ENCODE measurements around the gene TMED1. TPM values are rescaled to one million over a fixed set of nuclear protein-coding genes. Genes with fewer than 3 reads are reported as not detected.

TMED1 gene
- total and polyA plus RNA-seq, 2 of the 8 experiments (the other 6 are each of a cell fraction or from before 2014, with no cell fraction given), result 26.9 to 31.9 TPM

- Histone ChIP-seq H3K9ac (replicated peaks in 1 of 4; ENCODE audit: extremely low read depth in 1 of 4, low read depth in 3 of 4, low read length in 3 of 4) (no peak overlapping the region), H4K8ac (ENCODE audit: extremely low read depth, insufficient read depth, low read length) (0 out of 2 replicates have a peak overlapping the region, but pooled peaks have one; percentile 16), H4K5ac (ENCODE audit: insufficient read length, low read depth, low read length) (no peak overlapping the region), H2BK15ac (ENCODE audit: low read length) (no peak overlapping the region), H3K4me2 (ENCODE audit: insufficient read depth in 1 of 2, low read depth in 2 of 2, low read length in 2 of 2) (no peak overlapping the region), H3K27me3 (replicated peaks in 1 of 4; ENCODE audit: control insufficient read depth in 3 of 4, extremely low read depth in 1 of 4, insufficient read depth in 3 of 4, low read length in 3 of 4) (no peaks in the 10 kb centered on the region), H3K79me1 (ENCODE audit: low read depth, low read length) (no peaks in the 10 kb centered on the region), H3K9me3 (ENCODE audit: insufficient read depth in 2 of 2, low read depth in 1 of 2, low read length in 1 of 2) (no peaks in the 10 kb centered on the region), H2BK5ac (ENCODE audit: low read depth, low read length) (no peak overlapping the region), H3K14ac (ENCODE audit: insufficient read length) (no peak overlapping the region), H2AK5ac (ENCODE audit: low read depth, low read length) (no peak overlapping the region), H3K56ac (replicated peaks; ENCODE audit: insufficient read length, low read depth, low read length) (no peak overlapping the region), H3K4me1 (replicated peaks in 1 of 4; ENCODE audit: control insufficient read depth in 3 of 4, insufficient read depth in 4 of 4, low read length in 3 of 4) (no peaks in the 10 kb centered on the region; a peak in 1 of 7 replicates), H2BK120ac (replicated peaks; ENCODE audit: low read depth, low read length) (no peak overlapping the region), H3K18ac (ENCODE audit: extremely low read depth, low read length) (no peak overlapping the region), H2BK20ac (ENCODE audit: low read length) (no peak overlapping the region), H3K23me2 (ENCODE audit: low read depth, low read length) (no peaks in the 10 kb centered on the region), H4K91ac (replicated peaks; ENCODE audit: insufficient read length, low read length) (no peak overlapping the region), H3K4ac (replicated peaks; ENCODE audit: insufficient read length, low read depth, low read length) (no peak overlapping the region), H3K4me3 (ENCODE audit: extremely low read depth in 1 of 4, insufficient read depth in 2 of 4, low read depth in 3 of 4, low read length in 4 of 4) (no peak overlapping the region), H3K27ac (ENCODE audit: low read depth, low read length) (no peak overlapping the region), H3K36me3 (ENCODE audit: control insufficient read depth in 2 of 4, insufficient read depth in 4 of 4, low read length in 3 of 4) (peaks cover 4 to 11% (median 8%) of the 10 kb centered on the region in 4 experiments; a peak in 5 of 8 replicates), H4K20me1 (replicated peaks in 1 of 2; ENCODE audit: control insufficient read depth in 1 of 2, insufficient read depth in 2 of 2, low read length in 2 of 2) (peaks cover 1 to 8% of the 10 kb centered on the region in 2 experiments), H2BK12ac (ENCODE audit: low read depth, low read length) (no peak overlapping the region), H3K79me2 (ENCODE audit: control insufficient read depth in 1 of 2, insufficient read depth in 2 of 2, low read length in 2 of 2) (no peaks in the 10 kb centered on the region), H2AFZ (ENCODE audit: low read length) (no peak overlapping the region), H3K23ac (ENCODE audit: insufficient read length) (no peak overlapping the region)
- DNase-seq (ENCODE audit: low read depth in 1 of 2, low spot score in 2 of 2), result no peak
- TF ChIP-seq RXRA (IDR thresholded peaks at IDR 0.05; ENCODE audit: insufficient read depth, low read depth, low read length), result no peak
- TF ChIP-seq RBBP5 (IDR thresholded peaks at IDR 0.05; ENCODE audit: borderline replicate concordance, low read depth, low read length), result no peak
- no peak for TF ChIP-seq BRCA1 (IDR thresholded peaks at IDR 0.05; ENCODE audit: low read depth, low read length)
- no peak for TF ChIP-seq POLR2AphosphoS5 (IDR thresholded peaks at IDR 0.05; ENCODE audit: low read depth, low read length)
- no peak for TF ChIP-seq EP300 (IDR thresholded peaks at IDR 0.05; ENCODE audit: borderline replicate concordance in 1 of 2, low read depth in 2 of 2, low read length in 2 of 2)
- TF ChIP-seq FOSL1 (IDR thresholded peaks at IDR 0.05; ENCODE audit: insufficient read depth, low read depth, low read length), result no peak
- TF ChIP-seq MAX (IDR thresholded peaks at IDR 0.05), result no peak
- TF ChIP-seq SP2 (IDR thresholded peaks at IDR 0.05; ENCODE audit: low read length), result no peak
- no peak for TF ChIP-seq HDAC6 (IDR thresholded peaks at IDR 0.05; ENCODE audit: low read depth, low read length)
- ChIA-PET POLR2A (ENCODE audit: partially characterized antibody) (interaction anchor here (0.6 to 1.1 kb wide), 2 partner anchors 13 to 40 kb away, joined by 3 read pairs; no protein-coding TSS in a partner anchor), CTCF (ENCODE audit: partially characterized antibody) (interaction anchor here (0.6 to 1.0 kb wide), 3 partner anchors 11 to 88 kb away, joined by 3 read pairs; no protein-coding TSS in a partner anchor)
- FAIRE-seq, result no peak
- WGBS, 2 experiments (ENCODE audit: extremely low coverage in 1 of 2, insufficient coverage in 1 of 2, insufficient read length in 1 of 2, insufficient replicate concordance in 2 of 2, low coverage in 1 of 2, low lambda C conversion rate in 2 of 2, missing lambda C conversion rate in 1 of 2), result 92% methylated on average over 18 of the region's 19 CpGs; no CpG with 5 or more reads in 1 of the 2 experiments
Measured at GRCh38 chr19:10818301-10819123, 17.5 kb downstream of the TMED1 start.
